Activated T-helper 2 cell treated with anti-CD3 and anti-CD28 coated beads, Interferon-gamma antibody, Interleukin-2, Interleukin-4, amounts not matched to agents 10 μg/mL and 5 μg/mL and 100 μg/mL, durations not matched to agents 14 hours and 24 hours and 36 hours (primary cell): Measurements from ENCODE around the gene SHC2. TPM values are rescaled to one million over a fixed set of nuclear protein-coding genes. Genes with fewer than 3 reads are reported as not detected.
"Not testable (repeated sequence)": the region's sequence is repeated elsewhere in the genome, so short reads cannot be mapped to it uniquely, and the experiment has no call there.

ENCODE experiments used
- DNase-seq: peaks from one replicate; pipeline ENCODE4 v3.0.0; 2021; ENCODE audit warnings: low spot score
- H3K27ac Mint-ChIP-seq: one replicate; pipeline ENCODE4 v1.8.0; 2021; ENCODE audit warnings: mixed read lengths
- H3K27me3 Mint-ChIP-seq: one replicate; pipeline ENCODE4 v1.8.0; 2021; ENCODE audit warnings: low read depth, mixed read lengths
- H3K36me3 Mint-ChIP-seq: one replicate; pipeline ENCODE4 v1.8.0; 2021; ENCODE audit warnings: low read depth, mixed read lengths
- H3K4me1 Mint-ChIP-seq: one replicate; pipeline ENCODE4 v1.8.0; 2021; ENCODE audit warnings: low read depth, mixed read lengths
- H3K4me3 Mint-ChIP-seq: one replicate; pipeline ENCODE4 v1.8.0; 2021; ENCODE audit warnings: low read depth, mild to moderate bottlenecking, moderate library complexity, mixed read lengths
- H3K9me3 Mint-ChIP-seq: one replicate; pipeline ENCODE4 v1.8.0; 2021; ENCODE audit warnings: mixed read lengths
- intact Hi-C: fragments of 100-400 bp; cut with micrococcal nuclease; formaldehyde crosslinking; loops from one replicate; pipeline ENCODE4 v1.15.1; 2023
- total RNA-seq: library from RNA; stranded (reverse); gene quantifications from 2 replicates; pipeline ENCODE4 v1.2.3, GENCODE V29; 2022

Gene SHC2
- total RNA-seq, 1 donor from 2014 or later, result not detected

GRCh38 chr19:457636-458035 is 3.2 kb downstream of the SHC2 start:
- intact Hi-C loops, result no loop called here
- Mint-ChIP-seq H3K27ac (no peak overlapping the region), H3K9me3 (no peaks in the 10 kb centered on the region), H3K4me3 (no peak overlapping the region), H3K36me3 (no peaks in the 10 kb centered on the region), H3K4me1 (no peaks in the 10 kb centered on the region), H3K27me3 (peaks cover 12% of the 10 kb centered on the region)
- no peak for DNase-seq

DNA sequence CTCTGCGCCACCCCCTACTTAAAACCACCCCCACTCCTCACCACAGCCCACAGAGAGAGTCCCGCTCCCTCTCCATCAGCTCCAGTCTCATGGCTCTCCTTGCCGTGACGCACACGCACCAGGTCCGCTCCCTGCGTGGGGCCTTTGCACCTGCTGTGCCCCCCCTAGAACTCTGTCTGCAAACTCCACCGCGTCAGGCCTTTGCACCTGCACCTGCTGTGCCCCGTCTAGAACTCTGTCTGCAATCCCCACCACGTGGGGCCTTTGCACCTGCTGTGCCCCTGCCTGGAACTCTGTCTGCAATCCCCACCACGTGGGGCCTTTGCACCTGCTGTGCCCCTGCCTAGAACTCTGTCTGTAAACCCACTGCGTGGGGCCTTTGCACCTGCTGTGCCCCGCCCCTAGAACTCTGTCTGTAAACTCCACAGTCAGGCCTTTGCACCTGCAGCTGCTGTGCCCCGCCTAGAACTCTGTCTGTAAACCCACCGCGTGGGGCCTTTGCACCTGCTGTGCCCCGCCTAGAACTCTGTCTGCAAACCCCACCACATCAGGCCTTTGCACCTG is 4.2 kb downstream of the SHC2 start:
- peaks cover 7% of the 10 kb centered on the region for H3K27me3 Mint-ChIP-seq
- H3K4me3 Mint-ChIP-seq, result no peak overlapping the region
- intact Hi-C loops, result no loop called here
- no peaks in the 10 kb centered on the region for H3K4me1 Mint-ChIP-seq
- no peaks in the 10 kb centered on the region for H3K9me3 Mint-ChIP-seq
- no peak for DNase-seq
- no peaks in the 10 kb centered on the region for H3K36me3 Mint-ChIP-seq
- H3K27ac Mint-ChIP-seq, result no peak overlapping the region

DNA sequence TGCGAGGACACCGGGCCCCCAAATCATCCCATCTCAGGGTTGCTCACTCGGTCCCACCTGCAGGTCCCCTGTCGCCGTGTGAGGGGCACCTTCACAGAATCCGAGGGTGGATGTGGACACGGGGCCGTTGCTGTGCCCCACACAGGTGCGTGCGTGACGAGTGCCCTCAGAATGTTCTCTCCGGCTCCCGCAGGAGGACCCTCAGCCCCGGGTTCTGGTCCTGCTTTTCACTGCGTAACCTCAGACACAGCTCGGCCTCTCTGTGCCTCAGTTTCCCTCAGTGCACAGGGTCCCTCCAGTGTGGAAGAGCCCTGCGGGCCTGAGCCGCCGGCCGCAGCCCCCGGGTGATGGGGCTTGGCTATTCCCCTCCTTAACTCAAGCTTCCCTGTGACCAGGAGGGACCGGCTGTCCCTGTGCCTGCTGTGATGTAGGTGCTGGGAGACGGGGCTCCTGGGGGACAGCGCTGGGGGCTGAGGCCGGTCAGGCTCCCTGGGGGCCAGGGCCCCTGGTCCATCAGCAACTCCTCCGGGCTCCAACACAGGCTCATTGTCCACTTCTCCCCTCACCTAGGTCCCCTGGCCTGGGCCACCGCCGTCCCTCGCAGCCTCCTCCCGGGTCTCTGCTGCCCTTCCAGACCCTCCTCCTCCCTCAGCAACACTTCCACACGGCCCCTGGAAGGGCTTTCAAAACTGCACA is 4.8 kb downstream of the SHC2 start:
- no peaks in the 10 kb centered on the region for H3K36me3 Mint-ChIP-seq
- no peak for DNase-seq
- no peaks in the 10 kb centered on the region for H3K4me1 Mint-ChIP-seq
- H3K4me3 Mint-ChIP-seq, result no peak overlapping the region
- no peak overlapping the region for H3K27ac Mint-ChIP-seq
- peaks cover 6% of the 10 kb centered on the region for H3K27me3 Mint-ChIP-seq
- peaks cover 1% of the 10 kb centered on the region for H3K9me3 Mint-ChIP-seq
- intact Hi-C loops, result no loop called here

DNA sequence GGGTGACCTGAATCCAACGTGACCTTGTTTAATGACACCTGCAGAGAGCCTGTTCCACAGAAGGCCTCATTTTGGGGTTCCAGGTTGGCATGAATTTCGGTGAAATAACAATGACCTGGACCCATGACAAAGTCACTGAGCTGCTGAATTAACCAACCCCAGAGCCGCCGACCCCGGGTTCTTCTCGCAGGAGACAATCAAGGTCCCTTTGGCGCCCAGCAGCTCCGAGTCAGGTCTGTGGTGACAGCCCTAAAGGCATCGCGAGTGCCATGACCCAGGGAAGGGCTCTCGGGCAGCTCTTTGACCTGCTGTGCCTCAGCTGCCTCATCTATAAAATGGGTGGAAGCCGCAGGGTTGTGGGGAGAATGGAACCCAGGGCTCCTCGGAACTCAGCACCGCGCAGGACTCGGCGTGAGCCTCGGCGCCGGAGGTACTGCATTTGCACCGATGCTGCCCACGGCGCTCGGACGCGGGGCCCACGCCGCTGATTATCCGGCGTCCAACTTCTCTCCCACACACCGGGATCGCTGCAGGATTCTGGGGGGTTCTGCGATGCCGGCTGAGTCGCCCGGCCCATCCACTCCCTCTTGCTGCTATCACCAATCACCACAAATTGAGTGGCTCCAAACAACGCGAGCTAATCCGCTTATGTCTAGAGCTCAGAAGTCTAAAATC is 5.7 kb downstream of the SHC2 start:
- intact Hi-C loops, result no loop called here
- H3K4me1 Mint-ChIP-seq, result no peaks in the 10 kb centered on the region

GRCh38 chr19:453606-454005 is 7.2 kb downstream of the SHC2 start:
- intact Hi-C loops, result no loop called here
- H3K4me1 Mint-ChIP-seq, result no peaks in the 10 kb centered on the region
- no peak overlapping the region for H3K27ac Mint-ChIP-seq
- H3K9me3 Mint-ChIP-seq, result peaks cover 8% of the 10 kb centered on the region
- no peak overlapping the region for H3K4me3 Mint-ChIP-seq
- no peak for DNase-seq
- H3K36me3 Mint-ChIP-seq, result no peaks in the 10 kb centered on the region
- no peaks in the 10 kb centered on the region for H3K27me3 Mint-ChIP-seq

More for the DNA sequence above, 5.7 kb downstream of the SHC2 start:
- Mint-ChIP-seq H3K27ac (no peak overlapping the region), H3K9me3 (peaks cover 8% of the 10 kb centered on the region), H3K27me3 (peaks cover 6% of the 10 kb centered on the region), H3K36me3 (no peaks in the 10 kb centered on the region), H3K4me3 (no peak overlapping the region)
- no peak for DNase-seq

- DNase-seq, result no peak
- Mint-ChIP-seq H3K9me3 (peaks cover 8% of the 10 kb centered on the region), H3K4me3 (no peak overlapping the region), H3K4me1 (no peaks in the 10 kb centered on the region), H3K36me3 (no peaks in the 10 kb centered on the region), H3K27ac (no peak overlapping the region), H3K27me3 (no peaks in the 10 kb centered on the region)
- intact Hi-C loops, result no loop called here
These were observed 8.0 kb downstream of the SHC2 start for GRCh38 chr19:452829-453228.

GRCh38 chr19:450912-451481 is 9.8 kb downstream of the SHC2 start:
- H3K4me1 Mint-ChIP-seq, H3K9me3 Mint-ChIP-seq, H3K27ac Mint-ChIP-seq, intact Hi-C loops, H3K4me3 Mint-ChIP-seq, H3K36me3 Mint-ChIP-seq, DNase-seq, H3K27me3 Mint-ChIP-seq: not testable (repeated sequence)

GRCh38 chr19:449916-450315 is 10.9 kb downstream of the SHC2 start:
- Mint-ChIP-seq H3K4me1 (no peaks in the 10 kb centered on the region), H3K9me3 (peaks cover 8% of the 10 kb centered on the region), H3K36me3 (no peaks in the 10 kb centered on the region), H3K27ac (no peak overlapping the region), H3K4me3 (no peak overlapping the region), H3K27me3 (no peaks in the 10 kb centered on the region)
- DNase-seq, result no peak
- intact Hi-C loops, result no loop called here

DNA sequence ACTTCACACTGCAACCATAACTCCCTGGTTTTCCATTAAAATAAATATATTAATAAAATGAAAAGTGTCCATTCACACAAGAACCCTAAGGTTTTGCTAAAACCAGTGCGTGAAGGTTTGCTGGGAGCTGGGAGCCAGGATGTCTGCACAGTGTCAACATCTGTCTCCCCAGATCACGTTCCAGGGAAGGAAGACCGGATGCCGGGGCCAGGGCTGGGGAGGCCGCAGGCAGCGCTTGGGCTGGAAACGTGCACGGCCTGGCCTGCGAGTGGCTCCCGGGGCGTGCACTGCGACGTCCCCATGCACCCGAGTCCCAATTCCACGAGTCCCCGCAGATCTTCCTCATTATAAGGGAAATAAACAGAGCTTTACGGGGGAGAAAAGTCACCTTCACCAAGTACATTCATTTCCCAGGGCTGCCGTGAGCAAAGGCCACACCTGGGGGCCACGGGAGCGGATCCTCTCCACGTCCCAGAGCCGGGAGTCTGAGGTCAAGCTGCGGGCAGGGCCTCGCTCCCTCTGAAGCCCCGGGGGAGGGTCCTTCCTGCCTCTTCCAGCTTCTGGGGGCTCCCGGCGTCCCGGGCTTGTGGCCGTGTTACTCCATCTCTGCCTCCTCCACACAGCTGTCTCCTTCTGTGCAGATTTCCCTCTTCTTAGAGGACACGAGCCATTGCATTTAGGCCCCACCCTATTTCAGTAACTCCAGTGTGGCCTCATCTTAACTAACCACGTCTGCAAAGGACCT is 12.8 kb downstream of the SHC2 start:
- intact Hi-C loops, result no loop called here
- no peaks in the 10 kb centered on the region for H3K36me3 Mint-ChIP-seq
- DNase-seq, result no peak
- peaks cover 8% of the 10 kb centered on the region for H3K9me3 Mint-ChIP-seq
- H3K27me3 Mint-ChIP-seq, result no peaks in the 10 kb centered on the region
- no peak overlapping the region for H3K27ac Mint-ChIP-seq
- H3K4me3 Mint-ChIP-seq, result no peak overlapping the region
- H3K4me1 Mint-ChIP-seq, result no peaks in the 10 kb centered on the region

GRCh38 chr19:447064-447426 is 13.8 kb downstream of the SHC2 start:
- no peaks in the 10 kb centered on the region for H3K4me1 Mint-ChIP-seq
- no peaks in the 10 kb centered on the region for H3K36me3 Mint-ChIP-seq
- no peak overlapping the region for H3K4me3 Mint-ChIP-seq
- H3K9me3 Mint-ChIP-seq, result peaks cover 10% of the 10 kb centered on the region
- no peak overlapping the region for H3K27ac Mint-ChIP-seq
- intact Hi-C loops, result no loop called here
- no peak for DNase-seq
- H3K27me3 Mint-ChIP-seq, result no peaks in the 10 kb centered on the region

DNA sequence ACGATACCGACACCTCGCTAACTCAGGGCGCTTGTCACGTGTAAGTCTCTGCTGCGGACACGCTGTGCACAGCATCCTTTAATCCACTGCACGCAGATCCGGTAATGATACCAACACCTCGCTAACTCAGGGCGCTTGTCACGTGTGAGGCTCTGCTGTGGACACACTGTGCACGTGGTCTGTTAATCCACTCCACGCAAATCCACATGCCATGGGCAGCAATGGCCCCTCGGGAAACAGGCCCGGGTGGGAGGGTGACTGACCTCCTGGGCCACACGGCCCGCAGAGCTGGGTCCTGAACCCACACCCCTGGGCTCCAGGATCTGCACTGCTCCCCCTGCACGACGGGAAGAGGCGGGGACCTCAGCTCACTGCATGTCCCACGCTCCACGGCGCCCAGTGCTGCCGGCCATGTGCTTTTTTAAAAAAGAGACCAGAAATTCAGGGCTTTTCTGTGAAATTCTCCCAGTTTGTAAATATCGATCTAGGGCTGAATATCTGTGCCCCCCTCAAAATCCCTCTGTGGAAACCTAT is 16.1 kb downstream of the SHC2 start:
- Mint-ChIP-seq H3K27ac (no peak overlapping the region), H3K36me3 (no peaks in the 10 kb centered on the region), H3K27me3 (no peaks in the 10 kb centered on the region), H3K4me3 (no peak overlapping the region), H3K4me1 (no peaks in the 10 kb centered on the region), H3K9me3 (peaks cover 5% of the 10 kb centered on the region)
- DNase-seq, result no peak
- intact Hi-C loops, result no loop called here

DNA sequence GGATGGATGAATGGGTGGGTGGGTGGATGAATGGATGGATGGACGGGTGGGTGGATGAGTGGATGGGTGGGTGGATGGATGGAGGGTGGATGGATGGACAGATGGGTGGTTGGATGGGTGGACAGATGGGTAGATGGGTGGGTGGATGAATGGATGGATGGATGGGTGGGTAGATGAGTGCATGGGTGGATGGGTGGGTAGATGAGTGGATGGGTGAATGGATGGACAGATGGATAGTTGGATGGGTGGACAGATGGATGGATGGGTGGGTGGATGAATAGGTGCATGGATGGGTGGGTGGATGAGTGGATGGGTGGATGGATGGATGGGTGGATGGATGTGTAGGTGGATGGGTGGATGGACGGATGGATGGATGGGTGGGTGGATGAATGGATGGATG is 17.8 kb downstream of the SHC2 start:
- intact Hi-C loops, result no loop called here
- no peaks in the 10 kb centered on the region for H3K4me1 Mint-ChIP-seq
- DNase-seq, result no peak
- H3K36me3 Mint-ChIP-seq, result no peaks in the 10 kb centered on the region
- H3K9me3 Mint-ChIP-seq, result peaks cover 5% of the 10 kb centered on the region
- H3K27me3 Mint-ChIP-seq, result no peaks in the 10 kb centered on the region
- no peak overlapping the region for H3K4me3 Mint-ChIP-seq
- no peak overlapping the region for H3K27ac Mint-ChIP-seq
